ENCODE results near the gene ASF1B. TPM values are rescaled to one million over a fixed set of nuclear protein-coding genes. Genes with fewer than 3 reads are reported as not detected.
"Not testable (repeated sequence)": the region's sequence is repeated elsewhere in the genome, so short reads cannot be mapped to it uniquely, and the experiment has no call there.

Gene ASF1B
- total RNA-seq: 0.87 TPM
- long read RNA-seq, partial matches to known transcripts: 0 of 4 reads
- long read RNA-seq, other reads (novel, unspliced or antisense): 0 of 4 reads

DNA sequence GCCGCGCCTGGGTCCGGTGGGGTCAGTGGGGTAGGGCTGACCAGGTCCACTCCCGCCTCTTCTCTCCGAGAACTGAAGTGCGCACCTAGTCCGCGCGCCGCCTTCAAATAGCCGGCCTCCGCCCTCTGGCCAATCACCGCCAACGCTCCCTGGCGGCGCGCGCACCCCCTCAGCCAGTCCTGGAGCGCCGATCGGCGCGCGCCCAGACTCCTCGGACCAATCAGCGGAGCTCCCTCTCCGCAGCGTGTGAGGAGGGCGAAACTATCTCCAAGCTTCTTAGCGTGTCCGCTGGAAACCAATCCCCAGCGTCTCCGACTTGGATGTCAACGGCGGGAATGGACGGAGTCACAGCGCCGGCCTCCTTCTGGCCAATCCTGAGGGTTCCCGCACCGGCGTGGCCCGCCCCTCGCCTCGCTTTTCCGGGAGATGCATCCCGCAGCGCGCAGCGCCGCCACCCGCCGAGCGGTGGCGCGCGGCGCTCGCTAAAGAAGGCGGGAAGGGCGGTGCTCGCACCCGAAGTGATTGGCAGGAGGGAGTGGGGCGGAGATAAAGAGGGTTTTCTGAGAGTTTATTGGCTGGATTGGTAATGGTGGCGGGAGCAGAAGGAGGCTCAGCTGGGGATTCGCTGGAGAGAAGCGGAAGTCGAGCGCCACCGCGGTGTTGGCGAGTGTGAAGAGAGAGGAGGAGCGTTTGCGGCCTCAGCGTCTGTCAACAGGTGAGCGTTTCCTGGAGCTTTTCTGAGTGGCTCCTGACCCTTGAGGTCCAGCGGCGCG, at the start of gene ASF1B:
ASF1B (minus strand) TSS at position 81 of the 773 bp plus-strand sequence. CDS start 133 bp downstream, outside the sequence.
- DNase-seq (ENCODE audit: low spot score): peak; percentile 99

DNA sequence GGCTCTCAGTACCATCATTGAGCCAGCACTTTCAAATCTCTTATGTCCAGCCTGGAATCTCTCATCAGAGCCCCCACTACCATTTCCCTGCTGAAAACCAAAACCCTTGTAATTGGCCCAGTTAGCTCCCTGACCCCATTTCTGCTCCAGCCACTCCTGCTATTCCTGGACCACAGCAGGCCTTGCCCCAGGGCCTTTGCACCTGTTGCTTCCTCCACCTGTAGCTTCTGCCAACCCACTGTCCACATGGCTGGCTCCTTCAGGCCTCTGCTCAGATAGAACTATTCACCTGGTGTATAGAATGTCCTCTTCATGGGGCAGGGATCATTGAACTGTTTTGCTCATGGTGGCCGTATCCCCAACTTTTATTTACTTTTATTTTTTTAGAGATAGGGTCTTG, 49.3 kb upstream of the ASF1B start:
- DNase-seq (ENCODE audit: low spot score): not testable (repeated sequence)

DNA sequence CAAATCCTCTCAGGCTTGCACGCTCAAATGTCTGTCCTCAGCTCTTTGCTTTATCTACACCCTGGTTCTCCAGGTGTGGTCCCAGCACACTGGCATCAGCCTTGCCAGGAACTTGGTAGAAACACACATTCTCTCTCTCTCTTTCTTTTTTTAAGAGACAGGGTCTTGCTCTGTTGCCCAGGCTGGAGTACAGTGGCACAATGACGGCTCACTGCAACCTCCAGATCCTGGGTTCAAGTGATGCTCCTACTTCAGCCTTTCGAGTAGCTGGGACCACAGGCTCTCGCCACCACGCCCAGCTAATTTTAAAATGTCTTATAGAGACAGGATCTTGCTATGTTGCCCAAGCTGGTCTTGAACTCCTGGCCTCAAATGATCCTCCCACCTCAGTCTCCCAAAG, 48.8 kb upstream of the ASF1B start:
- DNase-seq (ENCODE audit: low spot score): no peak

DNA sequence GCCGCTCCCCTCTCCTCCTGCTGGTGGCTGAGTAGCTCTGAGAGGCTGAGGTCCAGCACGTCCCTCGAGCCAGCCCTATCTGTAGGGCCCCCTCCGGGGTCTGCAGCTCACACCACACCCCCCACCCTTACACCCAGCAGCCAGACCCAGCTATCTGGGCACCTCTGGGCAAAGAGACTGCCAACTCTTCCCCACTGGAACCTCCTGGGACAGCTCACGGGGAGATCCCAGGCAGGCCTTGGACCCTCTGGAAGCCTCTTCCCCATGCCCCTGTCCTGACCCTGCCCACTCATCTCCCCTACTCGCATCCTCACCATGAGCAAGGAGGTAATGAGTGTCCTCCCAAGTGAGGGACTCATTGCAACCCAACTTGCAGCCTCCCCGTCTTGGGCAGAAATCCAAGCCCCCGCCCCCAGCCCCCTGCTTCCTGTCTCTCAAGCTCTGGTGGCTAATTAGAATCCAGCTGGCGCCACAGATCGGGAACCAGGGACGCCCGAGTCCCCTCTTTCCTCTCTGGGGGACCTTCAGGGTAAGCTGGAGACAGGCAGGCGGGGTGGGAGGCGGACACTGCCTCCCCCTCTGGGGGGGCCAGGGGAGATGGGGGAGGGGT, 47.5 kb upstream of the ASF1B start:
- DNase-seq (ENCODE audit: low spot score): no peak

DNA sequence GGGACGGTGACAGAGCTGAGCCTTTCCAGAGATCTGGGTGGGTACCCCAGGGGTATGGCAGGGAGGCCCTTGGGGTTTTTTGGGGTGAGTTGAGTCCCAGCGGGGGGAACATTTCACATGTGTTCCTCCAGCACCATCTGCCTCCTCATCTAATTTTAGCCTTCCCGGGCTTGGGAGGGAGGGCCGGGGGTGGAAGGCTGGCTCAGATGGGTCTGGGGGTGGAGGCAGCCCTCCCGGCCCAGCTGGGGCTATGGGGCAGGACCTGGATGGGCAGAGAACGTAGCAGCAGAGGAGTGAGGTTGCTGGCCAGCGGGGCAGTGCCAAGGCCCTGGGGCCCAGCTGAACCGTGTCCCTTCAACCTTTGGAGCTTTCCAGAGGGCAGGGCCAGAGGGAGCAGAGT, 46.1 kb upstream of the ASF1B start:
- DNase-seq (ENCODE audit: low spot score): no peak

DNA sequence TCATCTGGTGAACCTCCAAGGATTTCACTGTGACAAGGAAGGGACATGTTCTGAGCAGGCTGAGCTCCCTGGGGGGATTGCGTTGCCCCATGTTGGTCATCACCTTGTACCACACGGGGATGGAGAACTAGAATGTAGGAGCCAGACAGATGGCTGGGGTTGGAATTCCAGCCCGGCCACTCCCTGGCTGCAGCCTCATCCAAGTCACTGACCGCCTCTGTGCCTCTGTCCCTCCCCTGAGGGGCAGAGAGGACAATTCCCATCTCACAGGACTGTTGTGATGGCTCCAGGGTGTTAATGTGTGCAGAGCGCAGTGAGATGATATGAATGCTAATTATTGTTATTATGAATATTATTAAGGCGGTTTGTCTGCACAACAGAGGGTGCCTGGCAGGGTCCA, 45.5 kb upstream of the ASF1B start:
- DNase-seq (ENCODE audit: low spot score): no peak

DNA sequence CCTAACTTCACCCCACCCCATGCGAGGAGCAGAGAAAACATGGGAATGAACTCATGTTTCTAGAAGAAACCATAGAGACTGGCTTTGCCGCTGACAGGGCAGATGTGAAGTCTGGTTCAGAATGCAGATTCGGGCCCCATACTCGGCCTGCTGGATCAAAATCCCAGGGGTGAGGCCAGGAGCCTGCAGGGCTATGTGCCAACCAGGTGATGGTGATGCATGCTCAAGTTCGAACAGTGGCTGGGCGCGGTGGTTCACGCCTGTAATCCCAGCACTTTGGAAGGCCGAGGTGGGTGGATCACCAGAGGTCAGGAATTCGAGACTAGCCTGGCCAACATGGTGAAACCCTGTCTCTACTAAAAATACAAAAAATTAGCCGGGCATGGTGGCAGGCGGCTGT, 44.8 kb upstream of the ASF1B start:
- not testable (repeated sequence) for DNase-seq (ENCODE audit: low spot score)

DNA sequence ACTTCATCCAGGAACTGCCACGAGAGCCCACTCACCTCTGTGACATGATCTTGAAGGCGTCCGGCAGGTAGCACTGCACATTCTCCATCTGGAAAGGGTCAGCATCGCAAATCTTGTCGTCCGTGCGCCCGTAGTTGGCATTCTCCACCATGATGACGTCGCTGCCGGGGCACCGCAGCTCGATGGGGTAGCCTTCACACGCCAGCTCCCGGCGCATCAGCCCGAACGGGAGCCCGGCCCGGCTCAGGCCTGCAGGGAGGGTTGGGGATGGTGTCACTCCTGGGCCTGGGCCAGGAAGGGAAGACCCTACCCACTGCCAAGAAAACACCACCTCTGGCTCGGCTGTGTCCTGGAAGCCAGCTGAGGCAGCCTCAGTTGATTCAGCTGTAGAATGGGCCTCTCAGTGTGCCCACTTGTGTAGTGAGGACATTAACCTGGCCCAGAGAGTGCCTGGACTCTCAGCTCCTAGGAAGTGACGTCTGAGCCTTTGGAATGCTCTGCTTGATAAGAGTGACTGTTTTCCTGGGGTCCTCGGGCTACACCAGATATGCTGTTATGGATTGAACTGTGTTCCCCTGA, 41.2 kb upstream of the ASF1B start:
- no peak for DNase-seq (ENCODE audit: low spot score)

DNA sequence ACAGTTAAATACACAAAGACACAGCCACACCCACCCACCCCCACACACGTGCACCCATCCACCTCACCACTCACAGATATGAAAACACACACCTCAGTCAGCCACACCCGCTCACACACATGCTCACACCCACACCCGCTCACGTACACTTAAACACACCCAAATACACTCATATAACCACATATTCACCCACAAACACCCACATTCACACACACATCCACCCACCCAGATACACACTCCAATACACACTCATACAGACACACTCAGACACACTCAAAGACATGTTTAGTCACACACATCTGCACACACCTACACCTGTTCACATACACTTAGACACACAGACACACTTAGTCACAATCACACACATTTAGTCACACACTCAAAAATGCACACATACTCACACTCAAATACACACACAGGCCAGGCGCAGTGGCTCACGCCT, 39.0 kb upstream of the ASF1B start:
- no peak for DNase-seq (ENCODE audit: low spot score)

DNA sequence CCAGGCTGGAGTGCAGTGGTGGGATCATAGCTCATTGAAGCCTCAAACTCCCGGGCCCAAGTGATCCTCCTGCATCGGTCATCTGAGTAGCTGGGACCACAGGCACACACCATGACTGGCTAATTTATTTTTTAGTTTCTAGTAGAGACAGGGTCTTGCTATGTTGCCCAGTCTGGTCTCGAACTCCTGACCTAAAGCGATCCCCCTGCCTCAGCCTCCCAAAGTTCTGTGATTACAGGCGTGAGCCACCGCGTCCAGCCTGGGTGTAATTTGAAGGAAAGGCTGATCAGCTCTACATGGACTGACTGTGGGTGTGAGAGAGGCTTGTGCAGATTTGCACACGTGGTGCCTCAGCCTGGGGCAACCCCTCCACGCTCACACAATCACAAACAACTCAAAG, 38.5 kb upstream of the ASF1B start:
- DNase-seq (ENCODE audit: low spot score): no peak

DNA sequence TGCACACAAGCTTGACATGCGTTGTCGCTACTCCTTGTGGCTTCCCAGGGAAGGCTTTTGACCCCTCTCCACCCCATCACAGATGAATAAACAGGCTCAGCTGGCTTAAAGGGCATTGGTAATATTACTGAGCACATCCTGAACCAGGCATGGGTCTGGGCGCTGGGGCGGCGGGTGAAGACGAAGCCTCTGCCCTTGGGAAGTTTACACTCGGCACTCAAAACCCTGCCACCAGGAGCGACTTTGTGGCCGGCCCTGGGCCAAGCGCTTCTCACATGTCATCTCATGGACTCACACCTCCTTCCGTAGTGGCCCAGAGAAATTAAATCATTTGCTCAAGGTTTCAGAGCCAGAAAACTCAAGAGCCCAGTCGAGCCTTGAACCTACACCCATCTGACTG, 32.6 kb upstream of the ASF1B start:
- no peak for DNase-seq (ENCODE audit: low spot score)

DNA sequence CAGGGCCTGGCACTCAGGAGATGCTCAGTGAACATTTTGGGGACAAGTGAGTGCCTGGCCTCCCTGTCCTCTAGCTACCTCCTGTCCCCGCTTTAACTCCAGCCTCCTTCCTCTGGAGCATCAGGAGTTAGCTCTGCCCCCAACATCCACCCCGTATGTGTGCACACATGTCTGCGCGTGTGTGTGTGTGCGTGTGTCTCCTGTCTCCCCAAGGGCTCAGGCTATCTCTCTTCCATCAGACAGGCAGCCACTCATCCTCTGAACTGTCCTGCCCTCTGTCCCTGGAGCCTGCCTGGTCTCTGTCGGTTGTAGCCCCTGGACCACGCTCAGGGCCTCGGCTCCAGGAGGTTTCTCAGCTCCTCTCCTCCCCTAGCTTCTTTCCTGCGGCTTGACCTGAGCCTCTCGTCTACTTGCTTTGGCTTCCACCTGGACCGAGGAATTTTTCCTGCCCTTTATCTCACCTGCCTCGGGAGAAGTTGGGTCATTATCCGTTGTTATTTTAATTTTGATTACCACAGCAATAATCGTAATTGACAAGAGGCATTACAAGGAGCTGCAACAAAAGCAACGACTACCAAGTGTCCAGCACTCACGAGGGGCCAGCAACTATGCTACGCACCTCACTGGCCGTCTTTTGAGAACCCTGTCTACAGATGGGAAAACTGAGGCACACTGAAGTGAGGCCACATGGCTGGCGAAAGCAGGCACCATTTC, 32.0 kb upstream of the ASF1B start:
- DNase-seq (ENCODE audit: low spot score): no peak

DNA sequence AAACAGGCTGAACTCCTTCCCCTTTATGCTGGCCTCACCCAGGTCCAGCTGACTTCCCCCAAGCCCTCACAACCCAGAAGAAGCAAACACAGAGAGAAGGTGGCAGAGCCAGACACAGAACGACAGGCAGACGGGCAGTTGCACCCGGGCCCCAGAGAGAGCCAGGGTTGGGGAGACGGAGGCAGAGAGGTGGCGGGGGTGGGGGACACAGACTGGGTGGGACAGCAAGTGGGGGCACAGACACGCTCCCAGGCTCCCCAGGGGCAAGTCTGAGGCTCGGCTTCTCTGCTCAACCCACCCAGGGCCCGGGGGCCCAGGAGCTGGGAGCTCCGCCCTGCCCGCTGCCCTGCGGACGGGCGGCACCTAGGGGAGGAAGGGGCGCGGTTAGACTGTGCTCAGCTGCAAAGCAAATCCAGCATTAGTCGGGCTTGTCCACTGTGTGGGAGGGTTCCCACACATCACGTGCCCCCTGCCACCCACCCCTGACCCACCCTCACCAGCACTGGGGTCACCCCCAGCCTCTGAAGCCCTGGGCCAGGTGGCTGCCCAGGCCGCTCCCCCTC, 31.3 kb upstream of the ASF1B start:
- no peak for DNase-seq (ENCODE audit: low spot score)

DNA sequence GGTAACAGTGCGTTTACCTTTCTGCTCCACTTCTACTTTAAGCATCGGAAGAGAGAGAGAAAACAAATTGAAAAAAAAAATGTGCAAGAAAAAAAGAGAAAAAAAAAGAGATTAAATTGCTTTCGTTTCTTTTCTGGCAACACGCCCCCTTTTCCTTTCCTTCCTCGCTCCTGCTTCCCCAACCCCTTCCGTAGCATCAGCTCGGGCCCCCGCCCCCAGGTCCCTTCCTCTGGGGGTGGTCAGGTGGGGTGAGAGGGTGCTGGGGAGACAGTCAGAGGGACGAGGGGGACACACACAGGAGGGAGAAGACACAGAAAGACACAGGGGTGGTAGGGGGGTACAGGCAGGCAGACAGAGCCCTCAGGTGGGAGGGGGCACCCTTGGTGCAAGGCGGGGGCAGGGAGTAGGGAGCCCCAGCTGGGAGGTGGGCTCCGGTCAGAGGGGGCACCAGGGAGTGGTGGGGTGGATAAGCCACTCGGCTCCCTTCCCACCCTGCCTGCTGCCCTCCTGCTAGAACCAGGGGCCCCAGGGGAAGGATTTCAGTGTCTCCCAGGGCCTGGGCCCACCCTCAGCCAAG, 30.7 kb upstream of the ASF1B start:
- no peak for DNase-seq (ENCODE audit: low spot score)

DNA sequence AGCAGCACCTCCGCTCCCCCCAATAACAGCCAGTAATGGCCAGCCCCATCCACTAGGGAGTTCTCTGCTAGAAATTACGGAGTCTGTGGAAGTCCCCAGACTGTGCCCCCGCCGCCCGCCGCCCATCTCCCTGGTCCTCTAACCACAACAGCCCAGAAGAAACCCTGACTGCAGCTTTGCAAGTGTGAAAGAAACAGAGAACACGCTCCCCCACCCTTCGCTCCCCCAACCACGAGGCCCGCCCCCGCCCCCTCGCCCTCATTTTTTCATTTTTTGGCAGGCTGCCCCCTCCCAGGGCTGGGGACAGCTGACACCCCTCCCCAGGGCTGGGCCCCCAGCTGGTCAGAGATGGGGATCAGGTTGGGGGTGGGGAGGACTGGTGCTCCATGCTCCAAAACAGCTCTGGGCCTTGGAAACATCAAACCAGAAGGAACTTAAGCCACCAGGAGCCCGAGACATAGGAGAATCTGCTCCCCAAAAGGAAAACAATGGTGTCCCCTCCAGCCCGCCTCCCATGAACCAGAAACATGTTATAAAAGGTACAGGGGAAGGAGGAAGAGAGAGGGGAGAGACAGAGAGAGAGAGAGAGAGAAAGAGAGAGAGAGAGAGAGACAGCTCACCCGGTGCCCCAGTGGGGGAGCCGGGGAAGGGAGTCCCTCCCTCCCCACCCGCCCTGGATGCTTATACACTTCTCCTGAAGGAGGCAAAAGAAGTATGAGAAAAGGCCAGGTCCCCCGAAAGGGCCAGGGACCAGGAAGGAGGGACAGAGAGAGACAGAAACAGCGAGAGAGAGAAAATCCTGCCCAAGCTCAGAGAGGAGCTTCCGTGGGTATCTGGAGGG, 29.8 kb upstream of the ASF1B start:
- no peak for DNase-seq (ENCODE audit: low spot score)

DNA sequence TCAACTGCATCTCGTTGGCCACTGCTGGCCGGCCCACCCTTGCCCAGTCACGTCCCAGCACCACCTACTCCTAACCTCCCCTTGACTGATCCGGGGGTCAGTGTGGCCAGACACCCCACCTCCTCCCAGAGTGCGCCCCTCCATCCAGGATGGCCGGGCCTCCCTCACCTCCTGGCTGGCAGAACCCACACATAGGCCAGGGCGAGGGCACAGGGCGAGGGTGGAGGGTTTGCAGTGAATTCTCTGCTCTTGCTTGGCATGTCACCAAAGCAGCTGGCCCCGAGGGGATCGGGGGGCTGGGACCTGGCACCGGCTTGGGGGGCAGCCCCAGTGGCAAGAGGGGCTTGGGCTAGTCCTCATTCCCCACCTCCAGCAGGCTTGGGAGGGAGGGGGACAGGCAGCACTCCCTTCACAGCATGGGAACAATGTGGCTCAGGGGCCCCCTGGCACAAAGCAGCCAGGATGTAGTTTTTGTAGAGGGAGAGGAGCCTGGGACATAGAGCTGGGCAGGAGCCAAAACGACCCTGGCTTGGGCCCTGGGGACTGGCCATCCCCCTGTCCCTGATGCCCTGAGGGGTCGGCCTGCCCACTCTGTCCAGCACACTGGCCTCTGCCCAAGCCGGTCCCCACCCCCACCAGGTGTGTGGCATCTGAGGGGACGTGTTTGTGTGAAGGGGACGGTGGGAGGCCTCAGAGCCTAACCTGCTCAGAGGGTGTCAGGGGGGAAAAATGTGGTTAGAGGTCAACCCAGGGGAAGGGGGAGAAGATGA, 28.5 kb upstream of the ASF1B start:
- no peak for DNase-seq (ENCODE audit: low spot score)

DNA sequence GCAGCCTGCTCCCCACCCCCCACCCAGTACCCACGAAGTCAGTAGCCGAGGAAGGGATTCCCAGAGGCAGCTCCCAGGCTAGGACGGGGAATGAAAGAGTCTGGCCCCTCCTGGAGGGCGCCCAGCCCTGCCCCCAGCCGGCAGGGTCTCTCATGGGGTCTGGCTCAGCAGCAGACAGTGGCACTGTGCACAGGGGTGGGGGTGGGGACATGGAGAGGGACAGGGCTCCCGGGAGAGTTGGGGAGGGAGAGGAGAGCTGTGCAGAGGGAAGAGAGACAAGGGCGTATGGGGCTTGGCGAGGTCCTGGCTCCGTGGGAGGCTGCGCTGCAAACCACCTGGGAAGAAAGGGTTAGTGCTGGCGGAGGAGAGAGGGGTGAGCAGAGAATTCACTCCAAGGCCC, 27.7 kb upstream of the ASF1B start:
- no peak for DNase-seq (ENCODE audit: low spot score)

DNA sequence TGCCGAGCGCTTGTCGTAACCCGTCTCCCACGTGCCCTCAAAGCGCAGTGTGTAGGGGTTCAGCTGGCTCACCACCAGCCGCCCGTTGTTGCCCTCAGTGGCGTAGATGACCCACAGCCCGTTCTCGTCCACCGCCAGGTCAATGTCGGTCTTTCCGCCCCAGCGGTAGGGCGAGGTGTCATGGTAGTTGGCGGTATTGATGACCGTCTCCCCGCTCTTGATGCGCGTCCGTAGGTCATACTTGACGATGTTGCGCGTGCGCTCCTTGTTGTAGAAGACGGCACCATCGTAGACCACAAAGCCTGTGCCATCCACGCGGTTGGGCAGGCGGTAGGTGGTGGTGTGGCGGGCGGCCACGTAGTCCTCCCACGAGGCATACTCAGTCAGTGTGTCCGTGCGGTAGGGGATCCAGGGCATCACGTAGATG, 26.5 kb upstream of the ASF1B start:
- no peak for DNase-seq (ENCODE audit: low spot score)

DNA sequence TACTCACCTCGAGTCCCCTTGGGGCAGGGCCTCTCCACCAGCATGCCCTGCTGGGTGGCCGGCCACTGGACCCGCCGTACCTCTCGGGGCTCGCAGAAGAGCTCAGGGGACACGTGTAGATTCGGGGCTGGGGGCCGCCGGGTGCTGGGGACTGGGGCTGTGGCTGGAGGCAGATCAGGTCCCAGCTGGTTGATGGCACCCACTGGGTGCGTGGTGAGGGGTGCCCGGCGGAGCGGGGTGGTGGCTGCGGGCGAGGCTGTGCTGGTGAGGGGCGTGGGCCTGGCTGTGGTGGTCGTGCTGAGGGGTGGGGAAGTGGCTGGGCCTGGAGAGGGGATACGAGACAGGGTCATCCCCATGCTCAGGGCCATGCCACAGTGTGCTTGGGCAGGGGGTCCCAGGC, 24.9 kb upstream of the ASF1B start:
- DNase-seq (ENCODE audit: low spot score): no peak
